WTC11 (cell line): Measurements from ENCODE around the gene MACC1.

ENCODE experiments used
- CTCF ChIP-seq: fragments of 200-600 bp; IDR thresholded peaks from 2 replicates; pipeline ENCODE4 v1.8.0; 2022; ENCODE audit warnings: antibody characterized with exemption
- FOXJ3 ChIP-seq: sonication (generic); formaldehyde crosslinking; IDR thresholded peaks from 2 replicates; pipeline ENCODE4 v1.9.0; 2021; ENCODE audit warnings: missing genetic modification reagents, mild to moderate bottlenecking, borderline replicate concordance
- MLX ChIP-seq: sonication (generic); formaldehyde crosslinking; IDR thresholded peaks from 2 replicates; pipeline ENCODE4 v1.8.1; 2023; ENCODE audit warnings: mild to moderate bottlenecking, missing genetic modification reagents, moderate library complexity
- NR1H2 ChIP-seq: sonication (generic); formaldehyde crosslinking; IDR thresholded peaks from 2 replicates; pipeline ENCODE4 v1.9.0; 2021; ENCODE audit warnings: mild to moderate bottlenecking, moderate library complexity, missing genetic modification reagents

- TF ChIP-seq CTCF (no peak), FOXJ3 (CRISPR knock-in tag) (no peak), MLX (CRISPR knock-in tag) (no peak), NR1H2 (CRISPR knock-in tag) (no peak)
These were observed 87.3 kb downstream of the MACC1 start for GRCh38 chr7:20129920-20130319.
